Measurements from ENCODE around the gene AICDA.
"Not testable (repeated sequence)": the region's sequence is repeated elsewhere in the genome, so short reads cannot be mapped to it uniquely, and the experiment has no call there.

AICDA gene

DNA sequence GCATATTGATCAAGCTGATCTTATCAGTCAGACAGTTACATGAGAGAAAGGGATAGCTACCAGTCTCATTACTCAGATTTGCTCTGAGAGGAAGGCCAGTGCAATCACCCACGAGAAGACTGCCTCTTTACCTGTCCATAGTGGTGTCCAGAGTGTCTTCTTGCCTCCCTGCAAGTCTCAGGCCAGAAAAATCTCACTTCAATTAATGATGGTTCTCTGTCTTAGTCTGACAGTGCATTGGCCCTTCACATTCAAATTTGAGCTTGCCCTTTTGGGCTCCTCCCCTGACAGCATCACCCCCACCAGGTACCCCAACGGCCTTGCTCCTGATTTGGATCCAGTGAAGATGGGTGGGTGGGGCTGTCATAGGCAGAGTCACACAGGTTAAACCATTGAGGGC, at the start of gene AICDA:
TSS of gene AICDA (minus strand) at position 231 of the 400 bp plus-strand sequence. CDS start at position 139, 92 bp downstream.
- DNase-seq: no peak

GRCh38 chr12:8661751-8662150, 49.1 kb upstream of the AICDA start:
- no peak for DNase-seq

DNA sequence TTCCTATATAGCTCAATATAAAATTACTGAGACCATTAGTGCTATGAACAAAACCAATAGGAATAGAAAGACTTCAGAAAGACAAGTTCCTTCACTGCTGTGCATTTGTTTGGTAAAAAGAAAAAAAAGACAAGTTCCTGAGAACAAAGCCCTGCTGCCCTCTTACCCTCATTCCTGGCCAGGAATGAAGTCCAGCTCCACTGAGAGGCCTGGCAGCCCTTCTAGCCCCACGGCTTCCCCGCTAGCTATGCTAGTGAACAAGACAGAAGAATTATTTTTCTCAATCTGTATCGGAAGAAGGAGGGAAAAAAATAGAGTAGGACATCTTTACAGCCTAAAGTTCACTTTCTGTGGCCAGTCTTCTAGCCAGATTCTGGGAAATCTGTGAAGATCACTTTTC, 48.4 kb upstream of the AICDA start:
- no peak for DNase-seq

DNA sequence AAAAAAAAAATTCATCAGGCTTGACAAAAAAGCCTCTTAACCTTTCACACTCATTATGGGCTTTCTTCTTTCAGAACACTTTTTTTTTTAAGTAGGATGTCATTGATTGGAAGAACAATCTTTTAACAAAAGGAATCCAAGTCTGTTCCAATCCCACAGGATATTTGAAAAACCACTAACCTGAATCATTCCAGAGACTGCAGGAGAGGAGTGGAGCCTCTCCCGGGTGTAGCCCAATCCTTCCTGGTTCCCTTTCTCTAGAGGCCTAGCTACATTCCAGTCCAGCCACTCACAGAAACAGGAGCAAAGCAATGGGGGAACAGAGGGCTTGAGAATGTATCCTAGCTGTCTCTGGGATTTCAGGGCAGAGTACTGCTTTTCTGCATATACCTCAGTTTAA, 45.7 kb upstream of the AICDA start:
- no peak for DNase-seq

- no peak for DNase-seq
These were observed 42.8 kb upstream of the AICDA start for GRCh38 chr12:8655421-8655820.

- DNase-seq: no peak
These were observed 36.0 kb upstream of the AICDA start for GRCh38 chr12:8648576-8649205.

DNA sequence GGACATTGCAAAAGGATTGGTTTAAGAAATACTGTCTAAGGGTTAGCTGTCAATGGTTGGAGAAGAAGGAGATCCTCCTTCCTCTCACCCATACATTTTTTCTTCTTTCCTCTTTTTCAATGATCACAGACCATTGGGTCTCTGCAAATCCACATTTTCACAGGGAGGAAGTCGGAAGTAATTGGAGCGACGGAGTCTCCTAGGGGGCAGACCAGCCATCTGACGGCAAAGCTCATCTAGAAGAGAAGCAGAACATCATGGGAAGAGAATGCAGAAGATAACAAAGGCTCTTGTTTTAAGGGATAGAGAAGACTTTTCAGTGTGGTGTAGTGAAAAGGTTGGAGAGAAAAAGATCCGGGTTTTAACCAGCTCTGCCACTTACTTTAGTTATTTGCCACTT, 35.3 kb upstream of the AICDA start:
- no peak for DNase-seq

DNA sequence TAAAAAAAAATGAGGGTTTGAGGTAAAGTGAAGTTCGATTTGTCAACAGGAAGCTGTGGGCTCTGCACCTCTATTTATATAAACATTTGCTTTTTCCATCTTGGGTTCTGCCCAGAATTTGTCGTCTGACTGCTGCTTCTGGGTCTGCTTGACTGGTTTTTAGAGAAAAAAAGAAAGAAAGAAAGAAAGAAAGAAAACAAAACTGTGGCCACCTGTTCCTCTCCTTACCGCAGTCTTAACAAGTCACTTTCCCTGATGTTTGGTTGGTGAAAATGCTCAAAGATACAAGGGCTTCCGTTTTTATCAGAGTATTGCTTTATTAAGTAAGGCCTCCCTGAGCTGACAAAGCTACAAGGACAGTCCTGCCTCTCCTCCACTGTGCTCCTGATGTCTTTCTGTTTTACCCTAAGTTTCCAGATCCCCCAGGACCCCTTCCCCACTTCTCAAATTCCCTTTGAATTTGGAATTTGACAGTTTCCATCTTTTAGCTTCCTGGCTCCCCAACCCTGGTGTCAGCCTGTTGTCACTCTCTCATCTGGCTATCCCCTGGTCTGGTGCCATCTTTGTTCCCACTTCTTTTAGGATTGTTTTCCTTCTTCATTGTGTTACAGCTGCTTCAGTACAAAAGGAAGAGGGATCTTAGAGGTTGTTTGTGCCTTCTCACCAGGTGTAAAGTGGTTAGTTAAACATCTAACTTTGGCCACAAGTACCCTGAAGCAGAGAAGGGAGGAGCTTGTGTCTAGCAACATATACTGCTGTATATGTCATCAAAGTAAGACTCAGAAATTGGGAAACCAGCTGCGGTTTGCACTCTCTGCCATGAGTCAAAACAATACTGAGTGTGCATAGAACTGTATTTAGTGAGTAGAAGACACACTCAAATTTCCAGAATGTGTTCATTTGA, 31.9 kb upstream of the AICDA start:
- DNase-seq: no peak

DNA sequence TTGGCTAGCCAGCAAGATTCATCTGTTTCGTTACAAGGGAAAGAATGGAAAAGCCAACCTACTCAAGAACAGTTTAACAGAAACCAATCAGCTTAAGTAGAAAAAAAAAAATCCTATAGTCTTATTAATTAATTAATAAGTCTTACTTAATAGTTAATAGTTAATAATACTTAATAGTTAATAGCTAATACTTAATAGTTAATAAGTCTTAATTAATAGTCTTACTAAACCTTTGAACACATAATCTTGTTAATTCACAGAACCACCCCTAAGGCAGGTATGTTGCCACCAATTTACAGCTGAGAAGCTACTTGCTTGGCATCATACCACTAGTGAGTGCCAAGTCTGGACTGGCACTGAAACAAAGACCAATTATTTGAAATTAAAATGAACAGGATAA, 30.1 kb upstream of the AICDA start:
- no peak for DNase-seq

DNA sequence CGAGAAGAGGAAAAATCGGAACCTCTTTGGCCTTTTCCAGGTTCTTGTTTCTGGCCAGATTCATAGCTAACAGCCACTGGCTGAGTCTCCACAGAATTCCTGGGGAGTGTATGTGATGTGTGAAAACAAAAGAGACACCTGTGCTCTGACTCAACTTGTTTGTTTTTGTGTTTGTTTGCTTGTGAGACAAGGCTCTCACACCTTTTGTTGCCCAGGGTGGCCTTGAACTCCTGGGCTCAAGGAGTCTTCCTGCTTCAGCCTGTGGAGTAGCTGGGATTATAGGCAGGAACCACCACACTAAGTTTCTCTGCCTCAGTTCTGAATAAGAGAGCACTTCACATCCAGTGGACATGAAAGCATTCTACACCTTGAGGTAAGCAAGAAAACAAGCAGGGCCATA, 27.3 kb upstream of the AICDA start:
- DNase-seq: no peak

DNA sequence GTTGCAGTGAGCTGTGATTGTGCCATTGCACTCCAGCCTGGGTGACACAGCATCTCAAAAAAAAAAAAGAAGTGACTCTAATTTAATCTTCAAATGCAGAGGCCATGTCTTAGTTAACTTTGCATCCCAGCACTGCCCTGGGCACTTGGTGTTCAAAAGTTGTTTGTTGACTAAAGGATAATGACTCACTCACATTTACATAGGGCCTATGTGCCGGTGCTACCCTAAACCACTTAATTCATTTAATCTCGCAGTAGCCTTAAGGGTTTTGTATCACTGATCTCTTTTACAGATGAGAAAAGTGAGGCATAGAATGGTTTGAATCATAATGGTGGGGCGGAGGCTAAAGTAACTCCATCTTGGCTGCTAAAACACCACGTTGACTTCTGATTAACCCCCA, 26.3 kb upstream of the AICDA start:
- no peak for DNase-seq

GRCh38 chr12:8637666-8638065, 25.0 kb upstream of the AICDA start:
- no peak for DNase-seq

GRCh38 chr12:8637244-8637643, 24.6 kb upstream of the AICDA start:
- DNase-seq: no peak

DNA sequence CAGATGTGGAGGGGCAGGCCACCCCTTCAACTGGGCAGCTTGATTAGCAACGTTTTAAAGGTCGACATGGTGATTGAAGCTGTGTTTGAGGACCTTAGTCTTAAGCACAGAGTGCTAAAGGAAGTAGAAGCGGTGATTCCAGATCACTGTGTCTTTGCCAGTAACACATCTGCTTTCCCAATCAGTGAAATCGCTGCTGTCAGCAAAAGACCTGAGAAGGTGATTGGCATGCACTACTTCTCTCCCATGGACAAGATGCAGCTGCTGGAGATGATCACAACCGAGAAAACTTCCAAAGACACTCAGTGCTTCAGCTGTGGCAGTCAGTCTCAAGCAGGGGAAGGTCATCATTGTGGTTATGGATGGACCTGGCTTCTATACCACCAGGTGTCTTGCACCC, 23.9 kb upstream of the AICDA start:
- no peak for DNase-seq

GRCh38 chr12:8636007-8636346, 23.3 kb upstream of the AICDA start:
- not testable (repeated sequence) for DNase-seq

GRCh38 chr12:8635342-8636006, 22.8 kb upstream of the AICDA start:
- not testable (repeated sequence) for DNase-seq

DNA sequence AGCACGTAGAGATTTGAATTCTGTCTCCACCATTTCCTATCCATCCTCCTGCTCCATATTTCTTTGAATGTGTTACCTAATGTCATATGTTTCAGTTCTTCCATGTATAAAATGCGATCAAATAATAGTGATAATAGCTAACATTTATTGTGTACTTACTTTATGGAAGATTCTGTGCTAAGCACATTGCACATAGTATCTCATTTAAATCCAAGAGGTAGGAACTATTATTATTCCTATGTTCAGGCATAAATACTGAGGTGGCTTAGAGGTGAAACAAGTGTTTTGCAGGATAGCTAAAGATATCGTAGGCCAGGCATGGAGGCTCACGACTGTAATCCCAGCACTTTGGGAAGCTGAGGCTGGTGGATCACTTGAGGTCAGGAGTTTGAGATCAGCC, 17.5 kb upstream of the AICDA start:
- DNase-seq: no peak

DNA sequence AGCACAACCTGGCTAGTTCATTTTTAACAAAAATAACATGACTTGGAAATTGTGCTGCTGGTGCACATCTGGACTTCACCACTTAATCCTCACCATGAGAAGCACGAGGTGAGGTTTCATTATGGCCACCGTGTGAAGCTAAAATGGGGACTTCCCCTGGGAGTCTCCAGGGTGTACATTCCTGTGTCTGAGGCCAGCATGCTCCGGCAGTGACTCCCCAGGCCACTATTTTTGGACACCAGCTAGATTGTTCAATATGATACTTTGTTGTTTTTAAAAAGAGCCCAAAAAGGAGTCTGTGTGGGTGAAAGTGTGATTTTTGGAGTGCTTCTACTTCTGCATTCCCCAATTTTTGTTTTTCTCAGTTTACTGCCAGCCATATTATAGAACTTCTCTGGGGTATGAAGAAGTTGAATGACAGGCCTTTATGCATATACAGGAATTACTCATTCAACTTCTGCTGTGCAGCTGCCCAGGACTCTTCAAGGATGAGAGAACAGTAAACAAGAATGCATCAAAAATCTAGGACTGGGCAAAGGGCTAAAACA, 16.9 kb upstream of the AICDA start:
- DNase-seq: no peak

DNA sequence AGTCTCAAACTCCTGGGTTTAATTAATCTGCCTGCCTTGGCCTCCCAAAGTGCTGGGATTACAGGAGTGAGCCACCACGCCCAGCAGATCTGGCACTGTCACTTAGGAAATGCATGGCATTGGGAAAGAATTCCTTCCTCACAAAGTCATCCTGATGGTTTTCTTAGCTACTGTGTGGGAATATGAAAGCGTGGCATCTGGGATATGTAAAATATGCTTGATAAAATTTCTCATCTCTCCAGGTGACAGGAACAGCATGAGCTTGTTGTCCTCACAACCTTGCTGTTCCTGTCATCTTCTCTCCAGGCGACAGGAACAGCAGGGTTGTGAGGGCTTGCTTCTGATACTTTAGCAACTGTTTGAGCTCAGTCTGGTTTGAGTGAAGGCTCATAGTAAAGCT, 16.1 kb upstream of the AICDA start:
- no peak for DNase-seq

GRCh38 chr12:8624750-8625149, 12.1 kb upstream of the AICDA start:
- not testable (repeated sequence) for DNase-seq

- DNase-seq: no peak
These were observed 10.0 kb upstream of the AICDA start for GRCh38 chr12:8622646-8623045.

GRCh38 chr12:8615206-8615605, 2.5 kb upstream of the AICDA start:
- DNase-seq: no peak

DNA sequence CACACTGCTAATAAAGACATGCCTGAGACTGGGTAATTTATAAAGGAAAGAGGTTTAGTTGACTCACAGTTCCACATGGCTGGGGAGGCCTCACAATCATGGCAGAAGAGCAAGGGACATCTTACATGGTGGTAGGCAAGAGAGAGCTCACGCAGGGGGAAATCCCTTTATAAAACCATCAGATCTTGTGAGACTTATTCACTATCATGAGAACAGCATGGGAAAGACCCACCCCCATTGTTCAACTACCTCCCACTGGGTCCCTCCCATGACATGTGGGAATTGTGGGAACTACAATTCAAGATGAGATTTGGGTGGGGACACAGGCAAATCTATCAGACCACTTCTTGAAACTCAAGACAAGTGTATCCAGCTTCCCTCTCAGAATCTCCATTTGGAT, 1.2 kb upstream of the AICDA start:
- DNase-seq: not testable (repeated sequence)
